ENCODE measurements around the gene SCAF1. TPM values are rescaled to one million over a fixed set of nuclear protein-coding genes. Genes with fewer than 3 reads are reported as not detected.

SCAF1 gene
- total and polyA plus RNA-seq, 10 of the 15 experiments (the other 5 are each of a cell fraction or from before 2014, with no cell fraction given): 0.18 to 77.0 (median 5.3) TPM

GRCh38 chr19:49629659-49630058 is 12.3 kb upstream of the SCAF1 start (continued):
- no peak for TF ChIP-seq ZBTB33 (IDR thresholded peaks at IDR 0.05)

- in situ Hi-C loops (cut with MboI): no loop called here
- no peaks in the 10 kb centered on the region for H3K9me3 ChIP-seq (replicated peaks; ENCODE audit: control insufficient read depth, insufficient read depth, low read length)
- peaks cover 1 to 2% of the 10 kb centered on the region in 2 experiments; a peak in 2 of 4 replicates for H3K36me3 ChIP-seq (ENCODE audit: control insufficient read depth in 2 of 2, insufficient read depth in 2 of 2, low read length in 1 of 2)
- no peaks in the 10 kb centered on the region for H3K27me3 ChIP-seq (replicated peaks in 1 of 2; ENCODE audit: control insufficient read depth in 2 of 2, insufficient read depth in 2 of 2, low read length in 1 of 2)
- ChIA-PET CTCF (interaction anchor here (0.5 to 1.4 kb wide), 3 partner anchors 9 to 50 kb away, joined by 3 to 4 read pairs (median 4); partner anchors contain the start of gene RRAS), SMC1A (ENCODE audit: uncharacterized antibody, unreplicated experiment) (no interaction called here), RAD21 (ENCODE audit: unreplicated experiment) (interaction anchor here (1.4 kb wide), 1 partner anchor 9 kb away, joined by 5 read pairs; the partner anchor contains the start of gene RRAS), POLR2A (interaction anchor here (1.0 to 1.2 kb wide), 3 partner anchors 9 to 148 kb away, joined by 3 read pairs; partner anchors contain the start of genes NOSIP and RRAS)
- H3K4me3 ChIP-seq: no peak overlapping the region
- 61% methylated on average over 6 of the region's 9 CpGs for WGBS (ENCODE audit: insufficient coverage, insufficient replicate concordance, low lambda C conversion rate, missing lambda C conversion rate)
- H3K4me2 ChIP-seq (ENCODE audit: control insufficient read depth, insufficient read depth): no peak overlapping the region
- intact Hi-C loops (cut with micrococcal nuclease; ENCODE audit: unreplicated experiment): no loop called here
- no peak overlapping the region for H3K27ac ChIP-seq (ENCODE audit: control insufficient read depth, insufficient read depth)
- H3K79me2 ChIP-seq (ENCODE audit: control insufficient read depth, insufficient read depth, low read length): no peaks in the 10 kb centered on the region
- DNase-seq (ENCODE audit: low read depth, low spot score) (no peak), ATAC-seq (no peak), FAIRE-seq (no peak)
- H4K20me1 ChIP-seq (ENCODE audit: control insufficient read depth, insufficient read depth): no peaks in the 10 kb centered on the region
- no peak for TF ChIP-seq NFIC (IDR thresholded peaks at IDR 0.05; ENCODE audit: low read depth, low read length)
- H2AFZ ChIP-seq (ENCODE audit: control insufficient read depth, low read depth, low read length): no peak overlapping the region
- no peaks in the 10 kb centered on the region for H3K4me1 ChIP-seq (ENCODE audit: control insufficient read depth, insufficient read depth, low read length)
- TSS peak; percentile 54 for BruUV-seq (replicated peaks)
- no peak overlapping the region for H3K9ac ChIP-seq (ENCODE audit: control insufficient read depth, insufficient read depth, low read length)
These were observed 10.9 kb upstream of the SCAF1 start for GRCh38 chr19:49631014-49631588.
